Measurements from ENCODE around the gene JAM2.
"Not testable (repeated sequence)": the region's sequence is repeated elsewhere in the genome, so short reads cannot be mapped to it uniquely, and the experiment has no call there.

DNA sequence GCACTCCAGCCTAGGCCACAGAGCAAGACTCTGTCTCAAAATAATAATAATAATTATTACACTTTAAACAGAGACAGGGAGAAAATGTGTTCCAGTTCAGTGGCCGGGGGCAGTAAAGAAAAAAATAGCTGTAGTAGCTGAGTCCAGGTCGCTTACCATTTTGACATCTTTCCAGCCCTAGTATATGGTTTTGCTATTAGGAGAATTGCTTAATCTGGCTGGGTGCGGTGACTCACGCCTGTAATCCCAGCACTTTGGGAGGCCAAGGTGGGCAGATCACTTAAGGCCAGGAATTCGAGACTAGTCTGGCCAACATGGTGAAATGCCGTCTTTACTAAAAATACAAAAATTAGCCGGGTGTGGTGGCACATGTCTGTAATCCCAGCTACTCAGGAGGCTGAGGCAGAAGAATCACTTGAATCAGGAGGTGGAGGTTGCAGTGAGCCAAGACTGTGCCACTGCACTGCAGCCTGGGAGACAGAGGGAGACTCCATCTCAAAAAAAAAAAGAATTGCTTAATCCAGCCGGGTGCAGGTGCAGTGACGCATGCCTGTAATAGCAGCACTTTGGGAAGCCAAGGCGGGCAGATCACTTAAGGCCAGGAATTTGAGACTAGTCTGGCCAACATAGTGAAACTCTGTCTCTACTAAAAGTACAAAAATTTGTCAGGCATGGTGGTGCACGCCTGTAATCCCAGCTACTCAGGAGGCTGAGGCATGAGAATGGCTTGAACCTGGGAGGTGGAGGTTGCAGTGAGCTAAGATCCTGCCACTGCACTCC is 13.1 kb upstream of the JAM2 start:
- not testable (repeated sequence) for TF ChIP-seq POLR2A (IDR thresholded peaks at IDR 0.05; ENCODE audit: low read depth, low read length); RAD21 (IDR thresholded peaks at IDR 0.05; ENCODE audit: low read length); MXI1 (IDR thresholded peaks at IDR 0.05; ENCODE audit: borderline replicate concordance, low read depth, low read length); MAZ (IDR thresholded peaks at IDR 0.05; ENCODE audit: borderline replicate concordance, low read depth, low read length); USF2 (IDR thresholded peaks at IDR 0.05; ENCODE audit: low read depth, low read length); CEBPB (IDR thresholded peaks at IDR 0.05; ENCODE audit: low read depth, low read length); RCOR1 (IDR thresholded peaks at IDR 0.05; ENCODE audit: insufficient replicate concordance, low read length); BHLHE40 (IDR thresholded peaks at IDR 0.05; ENCODE audit: low read depth, low read length); MAFK (IDR thresholded peaks at IDR 0.05; ENCODE audit: low read depth, low read length)
- TF ChIP-seq, protein P1, sequence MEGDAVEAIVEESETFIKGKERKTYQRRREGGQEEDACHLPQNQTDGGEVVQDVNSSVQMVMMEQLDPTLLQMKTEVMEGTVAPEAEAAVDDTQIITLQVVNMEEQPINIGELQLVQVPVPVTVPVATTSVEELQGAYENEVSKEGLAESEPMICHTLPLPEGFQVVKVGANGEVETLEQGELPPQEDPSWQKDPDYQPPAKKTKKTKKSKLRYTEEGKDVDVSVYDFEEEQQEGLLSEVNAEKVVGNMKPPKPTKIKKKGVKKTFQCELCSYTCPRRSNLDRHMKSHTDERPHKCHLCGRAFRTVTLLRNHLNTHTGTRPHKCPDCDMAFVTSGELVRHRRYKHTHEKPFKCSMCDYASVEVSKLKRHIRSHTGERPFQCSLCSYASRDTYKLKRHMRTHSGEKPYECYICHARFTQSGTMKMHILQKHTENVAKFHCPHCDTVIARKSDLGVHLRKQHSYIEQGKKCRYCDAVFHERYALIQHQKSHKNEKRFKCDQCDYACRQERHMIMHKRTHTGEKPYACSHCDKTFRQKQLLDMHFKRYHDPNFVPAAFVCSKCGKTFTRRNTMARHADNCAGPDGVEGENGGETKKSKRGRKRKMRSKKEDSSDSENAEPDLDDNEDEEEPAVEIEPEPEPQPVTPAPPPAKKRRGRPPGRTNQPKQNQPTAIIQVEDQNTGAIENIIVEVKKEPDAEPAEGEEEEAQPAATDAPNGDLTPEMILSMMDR (conservative IDR thresholded peaks at IDR 0.05; ENCODE audit: low read depth, low read length), result not testable (repeated sequence)
